Skeletal muscle tissue (tissue), 4 donors: Measurements from ENCODE around the gene FTL. TPM values are rescaled to one million over a fixed set of nuclear protein-coding genes. Genes with fewer than 3 reads are reported as not detected.

Source experiments
- H3K27ac ChIP-seq: one replicate; pipeline ENCODE4 v1.7.0; 2013; ENCODE audit warnings: mild to moderate bottlenecking, low read depth, low read length, inconsistent platforms
- H3K27me3 ChIP-seq, 3 donors: one replicate each; pipeline ENCODE4 v1.7.0; 2013; ENCODE audit warnings: low read length in 3 of 3; ENCODE audit not compliant: control insufficient read depth in 3 of 3, insufficient read depth in 3 of 3
- H3K36me3 ChIP-seq, 3 donors: one replicate each; pipeline ENCODE4 v1.7.0; 2013; ENCODE audit warnings: low read length in 3 of 3; ENCODE audit not compliant: control insufficient read depth in 3 of 3, insufficient read depth in 3 of 3
- H3K4me1 ChIP-seq, 3 donors: one replicate each; pipeline ENCODE4 v1.7.0; 2013; ENCODE audit warnings: low read length in 3 of 3, mild to moderate bottlenecking in 3 of 3; ENCODE audit not compliant: control insufficient read depth in 3 of 3, insufficient read depth in 3 of 3
- H3K4me3 ChIP-seq, 3 donors: one replicate each; pipeline ENCODE4 v1.7.0; 2013; ENCODE audit warnings: low read length in 3 of 3
- H3K9ac ChIP-seq, 3 donors: one replicate each; pipeline ENCODE4 v1.7.0; 2013; ENCODE audit warnings: low read length in 3 of 3, mild to moderate bottlenecking in 3 of 3, moderate library complexity in 2 of 3, low read depth in 1 of 3
- H3K9me3 ChIP-seq, 3 donors: one replicate each; pipeline ENCODE4 v1.7.0; 2013; ENCODE audit warnings: low read length in 3 of 3; ENCODE audit not compliant: control insufficient read depth in 3 of 3
- total RNA-seq: library from RNA; depleted of rRNA; stranded (reverse); fragments of >200 nt; gene quantifications from one replicate; pipeline ENCODE4 v1.2.3, GENCODE V29; 2014
- donor health status: Osteomylitis.

Gene FTL
- total RNA-seq, 1 donor from 2014 or later = 470 TPM

DNA sequence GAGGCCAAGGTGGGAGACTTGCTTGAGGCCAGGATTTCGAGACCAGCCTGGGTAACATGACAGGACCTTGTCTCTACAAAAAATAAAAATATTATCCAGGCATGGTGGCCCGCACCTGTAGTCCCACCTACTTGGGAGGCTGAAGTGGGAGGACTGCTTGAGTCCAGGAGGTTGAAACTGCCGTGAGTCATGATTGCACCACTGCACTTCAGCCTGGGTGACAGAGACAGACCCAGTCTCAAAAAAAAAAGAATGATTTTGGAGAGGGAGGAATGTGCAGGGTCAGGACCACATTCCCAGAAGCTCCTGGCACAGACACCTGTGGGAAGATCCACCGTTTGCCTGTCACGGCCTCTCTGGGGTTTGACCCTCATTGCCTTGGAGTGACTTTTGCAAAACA, 19.7 kb upstream of the FTL start:
- no peak overlapping the region for H3K27ac ChIP-seq
- no peaks in the 10 kb centered on the region for H3K36me3 ChIP-seq
- peaks cover 0 to 2% (median 0%) of the 10 kb centered on the region in 3 donors for H3K9me3 ChIP-seq
- peaks cover 4 to 10% (median 4%) of the 10 kb centered on the region in 3 donors for H3K4me1 ChIP-seq
- no peaks in the 10 kb centered on the region for H3K27me3 ChIP-seq
- no peak overlapping the region for H3K4me3 ChIP-seq
- no peak overlapping the region for H3K9ac ChIP-seq

DNA sequence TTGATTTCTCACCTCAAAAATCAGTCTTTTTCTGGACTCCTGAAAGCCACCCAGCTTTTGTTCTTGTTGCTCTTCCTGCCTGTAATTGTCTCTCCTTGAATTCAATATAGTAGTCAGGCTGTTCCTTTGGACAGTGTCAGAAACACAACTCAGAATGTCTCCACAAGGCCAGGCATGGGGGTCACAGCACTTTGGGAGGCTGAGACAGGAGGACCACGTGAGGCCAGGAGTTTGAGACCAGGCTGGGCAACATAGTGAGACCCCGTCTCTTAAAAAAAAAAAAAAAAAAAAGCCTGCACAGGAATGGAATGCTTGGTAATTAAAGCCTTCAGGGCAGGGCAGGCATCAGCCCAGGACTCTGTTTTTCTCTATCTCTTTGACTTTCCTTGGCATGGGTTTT, 19.3 kb upstream of the FTL start:
- H3K4me1 ChIP-seq = peaks cover 4 to 10% (median 4%) of the 10 kb centered on the region in 3 donors
- H3K4me3 ChIP-seq = no peak overlapping the region
- no peak overlapping the region for H3K27ac ChIP-seq
- peaks cover 0 to 2% (median 0%) of the 10 kb centered on the region in 3 donors for H3K9me3 ChIP-seq
- no peak overlapping the region for H3K9ac ChIP-seq
- no peaks in the 10 kb centered on the region for H3K36me3 ChIP-seq
- no peaks in the 10 kb centered on the region for H3K27me3 ChIP-seq

DNA sequence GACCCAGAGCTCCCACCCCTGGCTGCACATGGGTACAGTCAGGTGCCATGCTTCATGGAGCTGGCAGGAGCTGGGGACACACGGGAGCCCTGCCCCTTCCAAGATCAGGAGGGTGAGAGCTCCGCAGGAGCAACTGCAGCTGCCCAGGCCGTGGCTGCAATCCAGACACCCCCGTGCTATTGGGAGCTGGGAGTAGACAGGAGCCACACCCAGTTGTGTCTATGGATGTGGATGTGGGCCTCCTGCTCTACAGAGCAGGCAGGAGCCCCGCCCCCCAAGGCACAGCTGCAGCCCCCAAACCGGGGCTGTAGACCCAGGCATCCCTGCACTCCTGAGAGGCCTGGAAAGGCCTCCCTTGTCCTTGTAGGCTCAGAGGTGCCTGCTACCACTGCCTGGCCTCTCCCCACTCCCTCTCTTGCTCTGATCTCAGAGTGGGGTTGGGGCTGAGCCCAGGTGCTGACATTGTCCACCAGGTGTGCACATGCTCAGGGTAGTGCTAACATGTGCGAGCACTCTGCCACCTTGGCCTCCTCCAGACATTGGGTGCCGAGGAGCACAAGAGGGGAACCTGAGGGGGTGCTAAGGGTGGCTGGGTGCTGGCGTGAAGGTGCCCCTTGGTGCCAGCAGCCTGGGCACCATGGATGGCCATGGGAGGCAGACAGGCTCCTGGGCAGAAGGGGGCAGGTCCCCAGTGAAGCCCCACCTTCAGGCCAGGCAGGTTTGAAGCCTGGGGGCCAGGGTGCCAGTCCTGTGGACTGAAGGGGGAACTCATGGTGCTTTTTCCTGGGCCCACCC, 18.4 kb upstream of the FTL start:
- H3K27ac ChIP-seq = no peak overlapping the region
- peaks cover 4 to 10% (median 4%) of the 10 kb centered on the region in 3 donors for H3K4me1 ChIP-seq
- no peaks in the 10 kb centered on the region for H3K27me3 ChIP-seq
- no peaks in the 10 kb centered on the region for H3K9me3 ChIP-seq
- H3K4me3 ChIP-seq = no peak overlapping the region
- H3K9ac ChIP-seq = peak overlapping the region in 1 of 3 donors; percentile 1
- H3K36me3 ChIP-seq = no peaks in the 10 kb centered on the region

DNA sequence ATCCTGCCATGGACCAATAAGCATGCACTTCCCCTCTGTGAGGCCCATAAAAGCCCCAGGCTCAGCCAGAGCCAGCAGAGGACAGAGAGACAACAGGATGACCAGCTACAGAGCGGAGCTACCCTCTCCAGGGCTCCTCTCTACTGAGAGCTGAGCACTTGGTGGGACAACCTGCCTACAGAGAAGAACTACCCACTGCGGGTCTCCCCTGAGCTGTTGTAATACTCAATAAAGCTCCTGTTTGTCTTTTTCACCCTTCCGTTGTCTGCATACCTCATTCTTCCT, 17.9 kb upstream of the FTL start:
- Histone ChIP-seq H3K9me3 (no peaks in the 10 kb centered on the region), H3K9ac (peak overlapping the region in 1 of 3 donors; percentile 1), H3K4me3 (no peak overlapping the region), H3K27ac (no peak overlapping the region), H3K27me3 (no peaks in the 10 kb centered on the region), H3K36me3 (no peaks in the 10 kb centered on the region), H3K4me1 (peaks cover 4 to 10% (median 4%) of the 10 kb centered on the region in 3 donors)

DNA sequence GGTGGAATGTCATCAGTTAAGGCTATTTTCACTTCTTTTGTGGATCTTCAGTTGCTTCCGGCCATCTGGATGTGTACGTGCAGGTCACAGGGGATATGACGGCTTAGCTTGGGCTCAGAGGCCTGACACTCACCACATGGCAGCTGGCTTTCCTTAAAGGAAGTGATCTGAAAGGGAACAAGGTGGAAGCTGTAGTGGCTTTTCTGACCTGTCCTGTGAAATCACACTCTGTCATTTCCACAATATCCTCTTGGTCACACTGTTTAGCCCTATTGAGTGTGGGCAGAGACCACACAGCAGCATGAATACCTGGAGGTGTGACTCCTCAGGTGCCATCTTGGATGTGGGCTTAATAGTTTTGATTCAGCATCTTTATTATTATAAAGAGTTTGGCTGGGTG, 14.9 kb upstream of the FTL start:
- no peak overlapping the region for H3K27ac ChIP-seq
- no peak overlapping the region for H3K4me3 ChIP-seq
- H3K36me3 ChIP-seq = no peaks in the 10 kb centered on the region
- H3K9ac ChIP-seq = no peak overlapping the region
- H3K27me3 ChIP-seq = no peaks in the 10 kb centered on the region
- H3K4me1 ChIP-seq = peaks cover 9 to 26% (median 11%) of the 10 kb centered on the region in 3 donors
- no peaks in the 10 kb centered on the region for H3K9me3 ChIP-seq

DNA sequence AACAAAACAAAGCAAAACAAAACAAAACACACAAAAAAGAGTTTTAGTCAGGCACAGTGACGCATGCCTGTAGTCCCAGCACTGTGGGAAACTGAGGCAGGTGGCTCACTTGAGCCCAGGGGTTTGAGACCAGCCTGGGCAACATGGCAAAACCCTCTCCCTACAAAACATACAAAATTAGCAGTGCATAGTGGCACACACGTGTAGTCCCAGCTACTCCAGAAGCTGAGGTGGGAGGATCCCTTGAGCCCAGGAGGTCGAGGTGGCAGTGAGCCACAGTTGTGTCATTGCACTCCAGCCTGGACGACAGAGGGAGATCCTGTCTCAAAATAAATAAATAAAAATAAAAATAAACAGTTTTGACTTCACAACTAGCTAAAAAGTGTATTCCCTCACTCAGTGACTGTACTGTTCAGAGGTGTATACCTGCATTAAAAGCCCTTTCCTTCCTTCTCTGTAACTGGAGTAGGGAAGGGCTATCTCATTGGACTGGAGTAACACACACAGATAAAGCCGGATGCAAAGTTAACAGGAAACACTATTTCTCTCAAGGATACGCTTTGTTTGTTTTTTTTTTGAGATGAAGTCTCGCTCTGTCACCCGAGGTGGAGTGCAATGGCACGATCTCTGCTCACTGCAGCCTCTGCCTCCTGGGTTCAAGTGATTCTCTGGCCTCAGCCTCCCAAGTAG, 14.1 kb upstream of the FTL start:
- Histone ChIP-seq H3K4me3 (no peak overlapping the region), H3K27me3 (no peaks in the 10 kb centered on the region), H3K9ac (no peak overlapping the region), H3K4me1 (peaks cover 17 to 34% (median 19%) of the 10 kb centered on the region in 3 donors), H3K27ac (no peak overlapping the region), H3K36me3 (no peaks in the 10 kb centered on the region), H3K9me3 (no peaks in the 10 kb centered on the region)

DNA sequence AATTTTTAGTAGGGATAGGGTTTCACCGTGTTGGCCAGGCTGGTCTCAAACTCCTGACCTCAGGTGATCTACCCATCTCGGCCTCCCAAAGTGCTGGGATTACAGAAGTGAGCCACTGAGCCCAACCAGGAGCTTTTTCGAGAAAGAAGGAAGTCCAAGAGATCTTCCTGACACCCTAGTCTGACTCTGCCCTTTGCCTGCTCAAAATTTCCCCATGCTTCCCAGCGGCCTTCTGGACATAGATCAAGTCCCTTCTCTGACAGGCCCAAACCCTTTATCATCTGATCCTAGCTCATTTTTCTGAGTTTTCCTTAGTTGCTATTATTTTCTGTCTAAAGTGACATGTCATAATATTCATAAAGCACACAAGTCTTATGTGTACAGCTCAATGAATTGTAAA, 12.0 kb upstream of the FTL start:
- peaks cover 14 to 27% (median 18%) of the 10 kb centered on the region in 3 donors for H3K4me1 ChIP-seq
- no peak overlapping the region for H3K4me3 ChIP-seq
- no peak overlapping the region for H3K9ac ChIP-seq
- no peaks in the 10 kb centered on the region for H3K9me3 ChIP-seq
- H3K27me3 ChIP-seq = no peaks in the 10 kb centered on the region
- no peak overlapping the region for H3K27ac ChIP-seq
- H3K36me3 ChIP-seq = peaks cover 0 to 5% (median 3%) of the 10 kb centered on the region in 3 donors

DNA sequence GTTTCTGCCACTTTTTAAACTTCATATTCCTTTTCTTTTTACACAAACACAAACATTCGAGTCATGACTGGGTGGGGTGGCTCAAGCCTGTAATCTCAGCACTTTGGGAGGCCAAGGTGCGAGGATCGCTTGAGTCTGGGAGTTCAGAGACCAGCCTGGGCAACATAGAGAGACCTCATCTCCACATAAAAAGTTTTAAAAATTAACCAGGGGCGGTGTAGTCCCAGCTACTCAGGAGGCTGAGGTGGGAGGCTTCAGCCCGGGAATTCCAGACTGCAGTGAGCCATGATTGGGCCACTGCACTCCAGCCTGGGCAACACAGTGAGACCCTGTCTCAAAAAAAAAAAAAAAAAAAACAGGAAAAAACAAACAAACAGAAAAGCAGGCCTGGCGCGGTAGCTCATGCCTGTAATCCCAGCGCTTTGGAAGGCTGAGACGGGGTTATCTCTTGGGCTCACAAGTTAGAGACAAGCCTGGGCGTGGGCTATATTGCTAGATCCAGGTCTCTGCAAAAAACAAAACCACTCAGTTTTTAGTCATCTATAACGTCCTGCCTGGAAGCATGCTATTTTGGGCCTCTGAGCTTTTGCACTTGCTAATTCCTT, 11.0 kb upstream of the FTL start:
- Histone ChIP-seq H3K36me3 (peaks cover 0 to 5% (median 3%) of the 10 kb centered on the region in 3 donors), H3K4me3 (peak overlapping the region; percentile 76 to 89 (median 80)), H3K9me3 (no peaks in the 10 kb centered on the region), H3K27me3 (no peaks in the 10 kb centered on the region), H3K9ac (peak overlapping the region; percentile 57 to 75 (median 66)), H3K27ac (peak overlapping the region; percentile 74), H3K4me1 (peaks cover 14 to 27% (median 18%) of the 10 kb centered on the region in 3 donors)

DNA sequence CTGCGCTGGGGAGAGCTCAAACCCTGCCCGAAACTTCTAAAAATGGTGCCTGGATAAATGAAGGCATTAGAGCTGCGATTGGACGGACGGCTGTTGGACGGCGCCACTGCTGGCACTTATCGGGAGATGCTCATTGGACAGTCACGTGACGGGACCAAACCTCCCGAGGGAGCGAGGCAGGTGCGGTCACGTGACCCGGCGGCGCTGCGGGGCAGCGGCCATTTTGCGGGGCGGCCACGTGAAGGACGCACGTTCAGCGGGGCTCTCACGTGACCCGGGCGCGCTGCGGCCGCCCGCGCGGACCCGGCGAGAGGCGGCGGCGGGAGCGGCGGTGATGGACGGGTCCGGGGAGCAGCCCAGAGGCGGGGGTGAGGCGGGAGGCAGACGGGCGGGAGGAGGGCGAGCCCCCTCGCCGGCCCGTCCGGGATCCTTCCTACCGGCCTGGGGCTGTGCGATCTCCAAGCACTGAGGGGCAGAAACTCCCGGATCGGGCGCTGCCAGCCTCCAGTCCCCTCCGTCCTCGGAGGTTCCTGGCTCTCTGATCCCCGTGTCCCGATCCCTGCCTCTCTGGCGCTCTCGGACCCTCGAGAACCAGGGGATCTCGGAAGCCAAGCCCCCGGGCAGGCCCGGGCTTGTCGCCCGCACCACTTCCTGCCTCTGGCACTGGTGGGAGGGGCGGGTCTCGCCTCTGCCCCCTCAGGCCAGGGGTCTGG, 10.4 kb upstream of the FTL start, which contains the start of gene BAX:
TSS of gene BAX (plus strand) at position 281 of the 713 bp plus-strand sequence. CDS start at position 335, 54 bp downstream.
- Histone ChIP-seq H3K9me3 (no peaks in the 10 kb centered on the region), H3K27ac (peak within 1 kb of the TSS; percentile 74), H3K36me3 (peaks cover 0 to 5% (median 3%) of the 10 kb centered on the region in 3 donors), H3K4me3 (peak within 1 kb of the TSS; percentile 80 to 89 (median 88)), H3K27me3 (no peaks in the 10 kb centered on the region), H3K9ac (peak within 1 kb of the TSS; percentile 89 to 93 (median 90)), H3K4me1 (peaks cover 14 to 27% (median 18%) of the 10 kb centered on the region in 3 donors)
